Measurements from ENCODE around the gene LRRC26.

DNA sequence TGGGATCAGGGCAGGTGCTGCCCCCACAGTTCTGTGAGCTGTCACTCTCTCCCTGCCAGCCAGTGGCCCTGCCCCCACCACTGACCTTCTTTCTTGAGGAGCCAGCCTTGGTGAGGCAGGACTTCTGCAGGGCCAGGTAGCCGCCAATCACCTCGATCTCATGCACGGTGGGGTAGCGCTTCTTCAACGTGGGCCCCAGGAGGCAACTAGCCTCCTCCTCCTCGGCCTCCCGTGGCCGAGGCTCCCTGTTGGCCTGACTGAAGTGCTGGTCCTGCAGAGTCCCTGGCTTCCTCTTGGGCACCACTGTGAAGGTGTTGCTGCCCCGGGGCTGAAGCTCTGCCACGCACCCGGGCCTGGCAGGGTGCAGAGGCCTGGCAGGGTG is 29.0 kb upstream of the LRRC26 start:
- TF ChIP-seq, protein P1, sequence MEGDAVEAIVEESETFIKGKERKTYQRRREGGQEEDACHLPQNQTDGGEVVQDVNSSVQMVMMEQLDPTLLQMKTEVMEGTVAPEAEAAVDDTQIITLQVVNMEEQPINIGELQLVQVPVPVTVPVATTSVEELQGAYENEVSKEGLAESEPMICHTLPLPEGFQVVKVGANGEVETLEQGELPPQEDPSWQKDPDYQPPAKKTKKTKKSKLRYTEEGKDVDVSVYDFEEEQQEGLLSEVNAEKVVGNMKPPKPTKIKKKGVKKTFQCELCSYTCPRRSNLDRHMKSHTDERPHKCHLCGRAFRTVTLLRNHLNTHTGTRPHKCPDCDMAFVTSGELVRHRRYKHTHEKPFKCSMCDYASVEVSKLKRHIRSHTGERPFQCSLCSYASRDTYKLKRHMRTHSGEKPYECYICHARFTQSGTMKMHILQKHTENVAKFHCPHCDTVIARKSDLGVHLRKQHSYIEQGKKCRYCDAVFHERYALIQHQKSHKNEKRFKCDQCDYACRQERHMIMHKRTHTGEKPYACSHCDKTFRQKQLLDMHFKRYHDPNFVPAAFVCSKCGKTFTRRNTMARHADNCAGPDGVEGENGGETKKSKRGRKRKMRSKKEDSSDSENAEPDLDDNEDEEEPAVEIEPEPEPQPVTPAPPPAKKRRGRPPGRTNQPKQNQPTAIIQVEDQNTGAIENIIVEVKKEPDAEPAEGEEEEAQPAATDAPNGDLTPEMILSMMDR (IDR thresholded peaks at IDR 0.05) = no peak
- no peak for TF ChIP-seq POLR2A (IDR thresholded peaks at IDR 0.05)
- no peak for TF ChIP-seq EP300 (IDR thresholded peaks at IDR 0.05)
- TF ChIP-seq POLR2AphosphoS5 (IDR thresholded peaks at IDR 0.05) = no peak

Data from stomach (tissue), 4 donors.